Smooth muscle cell (in vitro differentiated cells): ENCODE results near the gene WFDC12. TPM values are rescaled to one million over a fixed set of nuclear protein-coding genes. Genes with fewer than 3 reads are reported as not detected.

Experiments
- DNase-seq: peaks from one replicate; lab custom pipeline; 2025; ENCODE audit not compliant: unreplicated experiment; lab: John Stamatoyannopoulos, UW
- H2AFZ ChIP-seq: fragments of 200-600 bp; sonication (generic); 2 replicates; pipeline ENCODE4 v1.6.0; 2016; ENCODE audit warnings: antibody characterized with exemption, low read depth, mild to moderate bottlenecking
- H3F3A ChIP-seq: fragments of 200-600 bp; sonication (generic); 2 replicates; pipeline ENCODE4 v1.6.0; 2017; ENCODE audit warnings: antibody characterized with exemption, low read depth
- H3K27ac ChIP-seq: fragments of 200-600 bp; sonication (generic); 2 replicates; pipeline ENCODE4 v1.5.1; 2016; ENCODE audit warnings: low read depth, mild to moderate bottlenecking
- H3K27me3 ChIP-seq: fragments of 200-600 bp; sonication (generic); 2 replicates; pipeline ENCODE4 v1.6.1; 2016; ENCODE audit warnings: low read depth, mild to moderate bottlenecking
- H3K36me3 ChIP-seq: fragments of 200-600 bp; sonication (generic); 2 replicates; pipeline ENCODE4 v1.5.1; 2016; ENCODE audit warnings: low read depth
- H3K4me1 ChIP-seq: fragments of 200-600 bp; sonication (generic); 2 replicates; pipeline ENCODE4 v1.5.1; 2016; ENCODE audit warnings: low read depth
- H3K4me2 ChIP-seq: fragments of 200-600 bp; sonication (generic); 2 replicates; pipeline ENCODE4 v1.6.0; 2016; ENCODE audit warnings: mild to moderate bottlenecking
- H3K4me3 ChIP-seq: fragments of 200-600 bp; sonication (generic); 2 replicates; pipeline ENCODE4 v1.5.1; 2016; ENCODE audit warnings: mild to moderate bottlenecking
- H3K79me2 ChIP-seq: fragments of 200-600 bp; sonication (generic); 2 replicates; pipeline ENCODE4 v1.6.0; 2016; ENCODE audit warnings: low read depth, mild to moderate bottlenecking
- H3K9ac ChIP-seq: fragments of 200-600 bp; sonication (generic); 2 replicates; pipeline ENCODE4 v1.6.0; 2016; ENCODE audit warnings: low read depth
- H3K9me3 ChIP-seq: fragments of 200-600 bp; sonication (generic); replicated peaks from 2 replicates; pipeline ENCODE4 v1.5.1; 2016; ENCODE audit warnings: low read depth
- H4K20me1 ChIP-seq: fragments of 200-600 bp; sonication (generic); 2 replicates; pipeline ENCODE4 v1.6.0; 2016; ENCODE audit warnings: low read depth
- CTCF ChIP-seq: fragments of 200-600 bp; sonication (generic); IDR thresholded peaks from 2 replicates; pipeline ENCODE4 v1.5.1; 2017; ENCODE audit warnings: borderline replicate concordance, mild to moderate bottlenecking, antibody characterized with exemption; ENCODE audit not compliant: insufficient read depth, poor library complexity, severe bottlenecking
- WGBS: methylation state at CpG from one replicate; pipeline ENCODE4 v1.1.7; 2016; ENCODE audit warnings: low lambda C conversion rate; 5-methylcytosine and 5-hydroxymethylcytosine counted together
- polyA plus RNA-seq: library from polyadenylated mRNA; unstranded; fragments of >200 nt; fragmentation: Nextera tagmentation; extraction: Ambion mirVana; gene quantifications from 2 replicates; pipeline ENCODE4 v1.2.1, GENCODE V29; 2016
- total RNA-seq: library from RNA; depleted of rRNA; stranded (reverse); fragments of >200 nt; gene quantifications from 2 replicates; pipeline ENCODE4 v1.2.3, GENCODE V29; 2014

The WFDC12 gene
- total and polyA plus RNA-seq, 2 experiments from 2014 or later, result not detected

GRCh38 chr20:45153752-45154151 lies 29.5 kb upstream of the WFDC12 start:
- 86% methylated on average over 1 of the region's 1 CpG for WGBS
- no peaks in the 10 kb centered on the region for H3F3A ChIP-seq

DNA sequence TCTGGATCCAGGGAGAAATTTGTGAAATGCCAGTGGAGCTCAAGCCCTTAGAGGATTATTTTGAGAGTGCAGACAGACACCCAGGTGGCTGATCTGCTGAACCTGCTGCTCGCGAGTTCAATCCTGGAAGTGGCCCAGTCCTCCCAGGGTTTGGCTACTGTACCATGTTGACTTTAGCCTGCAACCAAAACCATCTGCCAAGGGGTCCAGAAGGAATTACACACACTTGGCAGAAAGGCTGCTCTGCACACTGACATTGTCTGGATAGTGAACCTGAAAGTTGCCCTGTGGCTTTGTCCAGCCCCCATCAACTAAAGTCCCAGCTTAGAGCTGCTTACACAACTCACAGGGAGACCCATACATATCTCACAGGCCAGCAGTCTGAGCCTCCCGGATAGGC lies 28.9 kb upstream of the WFDC12 start:
- Histone ChIP-seq H3K9ac (no peak overlapping the region), H3K27me3 (peaks cover 21% of the 10 kb centered on the region), H3K27ac (no peak overlapping the region), H3K79me2 (no peaks in the 10 kb centered on the region), H3K4me2 (no peak overlapping the region), H3K9me3 (no peaks in the 10 kb centered on the region), H3F3A (no peaks in the 10 kb centered on the region), H3K4me3 (no peak overlapping the region), H2AFZ (no peak overlapping the region), H3K4me1 (no peaks in the 10 kb centered on the region), H3K36me3 (no peaks in the 10 kb centered on the region), H4K20me1 (no peaks in the 10 kb centered on the region)
- TF ChIP-seq CTCF, result no peak
- no peak for DNase-seq
- WGBS, result 92% methylated on average over 3 of the region's 3 CpGs

More at GRCh38 chr20:45153752-45154151, 29.5 kb upstream of the WFDC12 start:
- no peak for TF ChIP-seq CTCF
- no peak overlapping the region for H3K4me2 ChIP-seq
- H2AFZ ChIP-seq, result no peak overlapping the region
- no peaks in the 10 kb centered on the region for H3K4me1 ChIP-seq
- DNase-seq, result no peak
- H3K4me3 ChIP-seq, result no peak overlapping the region
- no peaks in the 10 kb centered on the region for H3K9me3 ChIP-seq
- no peak overlapping the region for H3K9ac ChIP-seq
- H4K20me1 ChIP-seq, result no peaks in the 10 kb centered on the region
- H3K27me3 ChIP-seq, result peaks cover 16% of the 10 kb centered on the region
- H3K79me2 ChIP-seq, result no peaks in the 10 kb centered on the region
- no peaks in the 10 kb centered on the region for H3K36me3 ChIP-seq
- H3K27ac ChIP-seq, result no peak overlapping the region

GRCh38 chr20:45152405-45152804 lies 28.1 kb upstream of the WFDC12 start:
- H3K9me3 ChIP-seq, result no peaks in the 10 kb centered on the region

More at GRCh38 chr20:45152405-45152804, 28.1 kb upstream of the WFDC12 start:
- Histone ChIP-seq H3K79me2 (no peaks in the 10 kb centered on the region), H3K4me1 (no peaks in the 10 kb centered on the region), H3K4me3 (no peak overlapping the region), H3K27me3 (peaks cover 22% of the 10 kb centered on the region), H3K27ac (no peak overlapping the region), H3K4me2 (no peak overlapping the region), H3K9ac (no peak overlapping the region), H2AFZ (no peak overlapping the region), H4K20me1 (no peaks in the 10 kb centered on the region), H3K36me3 (no peaks in the 10 kb centered on the region), H3F3A (no peaks in the 10 kb centered on the region)
- no peak for TF ChIP-seq CTCF
- DNase-seq, result no peak
- 81% methylated on average over 2 of the region's 2 CpGs for WGBS
